Retinal pigment epithelial cell (primary cell): ENCODE measurements around the gene KIAA1217.
A peak's percentile ranks its signal among the peaks of the same experiment; 100 is the strongest.
"Not testable (repeated sequence)": the region's sequence is repeated elsewhere in the genome, so short reads cannot be mapped to it uniquely, and the experiment has no call there.

Source experiments
- DNase-seq: peaks from one replicate; pipeline ENCODE4 v3.0.0-alpha.2; 2010; ENCODE audit warnings: low read depth
- H3K4me3 ChIP-seq: 2 replicates; pipeline ENCODE4 v1.5.1; 2011; ENCODE audit warnings: mild to moderate bottlenecking, low read length, control low read depth, moderate library complexity
- TF ChIP-seq, protein P1 (sequence below): conservative IDR thresholded peaks from 2 replicates; pipeline ENCODE4 v1.5.1; 2011; ENCODE audit warnings: low read depth, low read length, control low read depth, inconsistent platforms

The KIAA1217 gene

DNA sequence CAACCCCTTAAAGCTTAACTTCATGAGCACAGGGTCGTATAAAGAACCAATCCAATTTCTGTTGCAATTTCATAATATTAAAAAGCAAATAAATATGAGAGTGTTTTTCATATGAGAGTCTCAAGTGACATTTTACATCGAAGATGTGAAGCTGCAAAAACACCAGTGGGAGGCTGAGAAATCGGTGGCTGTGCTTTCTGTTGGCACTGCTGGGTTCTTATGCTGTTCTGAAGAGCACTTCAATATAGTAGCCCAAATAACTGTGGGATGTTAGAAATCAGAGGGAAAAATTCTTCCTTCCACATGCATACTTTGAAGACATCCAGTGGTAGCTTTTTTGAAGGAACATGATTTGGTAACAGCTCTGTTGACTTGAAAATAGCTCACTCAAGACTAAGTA is 269.0 kb downstream of the KIAA1217 start:
- no peak for DNase-seq
- TF ChIP-seq, protein P1, sequence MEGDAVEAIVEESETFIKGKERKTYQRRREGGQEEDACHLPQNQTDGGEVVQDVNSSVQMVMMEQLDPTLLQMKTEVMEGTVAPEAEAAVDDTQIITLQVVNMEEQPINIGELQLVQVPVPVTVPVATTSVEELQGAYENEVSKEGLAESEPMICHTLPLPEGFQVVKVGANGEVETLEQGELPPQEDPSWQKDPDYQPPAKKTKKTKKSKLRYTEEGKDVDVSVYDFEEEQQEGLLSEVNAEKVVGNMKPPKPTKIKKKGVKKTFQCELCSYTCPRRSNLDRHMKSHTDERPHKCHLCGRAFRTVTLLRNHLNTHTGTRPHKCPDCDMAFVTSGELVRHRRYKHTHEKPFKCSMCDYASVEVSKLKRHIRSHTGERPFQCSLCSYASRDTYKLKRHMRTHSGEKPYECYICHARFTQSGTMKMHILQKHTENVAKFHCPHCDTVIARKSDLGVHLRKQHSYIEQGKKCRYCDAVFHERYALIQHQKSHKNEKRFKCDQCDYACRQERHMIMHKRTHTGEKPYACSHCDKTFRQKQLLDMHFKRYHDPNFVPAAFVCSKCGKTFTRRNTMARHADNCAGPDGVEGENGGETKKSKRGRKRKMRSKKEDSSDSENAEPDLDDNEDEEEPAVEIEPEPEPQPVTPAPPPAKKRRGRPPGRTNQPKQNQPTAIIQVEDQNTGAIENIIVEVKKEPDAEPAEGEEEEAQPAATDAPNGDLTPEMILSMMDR, result no peak
- no peak overlapping the region for H3K4me3 ChIP-seq

DNA sequence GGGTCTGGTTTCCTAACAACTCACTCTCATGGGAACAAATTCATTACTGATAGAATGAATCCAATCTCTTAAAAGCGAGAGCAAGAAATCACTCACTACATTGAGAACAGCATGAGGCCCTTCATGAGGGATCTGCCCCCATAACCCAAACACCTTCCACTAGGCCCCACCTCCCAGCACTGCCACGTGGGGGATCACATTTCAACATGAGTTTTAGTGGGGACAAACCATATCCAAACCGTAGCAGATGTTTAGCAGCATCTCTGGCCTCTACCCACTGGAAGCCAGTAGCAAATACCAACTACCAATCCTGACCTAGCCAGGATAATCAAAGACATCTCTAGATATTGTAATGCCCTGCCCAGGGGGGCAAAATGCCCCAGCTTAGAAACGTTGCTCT is 270.9 kb downstream of the KIAA1217 start:
- no peak overlapping the region for H3K4me3 ChIP-seq
- DNase-seq, result no peak
- TF ChIP-seq, protein P1, result no peak

DNA sequence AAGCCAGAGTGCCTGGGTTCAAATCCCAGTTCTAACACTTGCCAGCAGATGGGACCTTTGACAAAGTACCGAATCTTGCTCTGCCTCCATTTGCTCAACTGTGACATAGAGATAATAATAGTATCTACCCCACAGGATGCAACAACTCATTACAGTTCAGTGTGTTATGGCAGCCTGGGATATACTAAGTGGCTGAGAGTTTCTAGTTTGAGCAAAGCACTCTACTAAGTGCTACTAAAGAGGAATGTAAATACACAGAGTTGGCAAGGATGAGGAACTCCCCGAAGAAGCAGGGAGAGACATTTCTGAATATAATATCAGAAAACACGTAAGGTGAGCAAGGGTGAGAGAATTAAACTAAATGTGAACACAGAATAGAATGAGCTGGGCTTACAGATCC is 271.5 kb downstream of the KIAA1217 start:
- no peak for DNase-seq

GRCh38 chr10:24481241-24481640 is 272.3 kb downstream of the KIAA1217 start:
- TF ChIP-seq, protein P1, result no peak
- H3K4me3 ChIP-seq, result no peak overlapping the region
- DNase-seq, result no peak

More for the DNA sequence above, 271.5 kb downstream of the KIAA1217 start:
- TF ChIP-seq, protein P1, result no peak
- no peak overlapping the region for H3K4me3 ChIP-seq

- not testable (repeated sequence) for H3K4me3 ChIP-seq, DNase-seq
Observed at GRCh38 chr10:24482713-24483112, 273.8 kb downstream of the KIAA1217 start.

DNA sequence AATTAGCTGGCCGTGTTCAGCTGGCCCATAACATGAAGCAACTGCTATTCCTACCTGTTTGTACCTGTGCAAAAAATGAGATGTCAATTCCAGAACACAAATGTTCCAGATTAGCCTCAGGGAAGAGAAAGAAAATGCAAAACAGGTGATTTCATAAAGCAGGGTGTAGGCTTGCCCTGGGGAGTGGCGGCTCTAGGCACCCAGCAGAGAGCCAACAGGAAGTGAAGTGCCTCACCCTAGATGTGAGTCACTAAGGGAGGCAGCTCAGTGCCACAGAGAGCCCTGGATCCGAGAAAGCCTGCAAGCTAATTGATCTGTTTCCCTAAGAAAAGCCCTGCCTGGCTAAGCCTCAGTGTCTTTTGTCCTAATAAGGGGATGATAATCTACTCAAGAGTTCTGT is 274.8 kb downstream of the KIAA1217 start:
- H3K4me3 ChIP-seq, result no peak overlapping the region
- DNase-seq, result peak; percentile 78
- TF ChIP-seq, protein P1, result no peak

- no peak for DNase-seq
- TF ChIP-seq, protein P1, result no peak
- H3K4me3 ChIP-seq, result no peak overlapping the region
Observed at GRCh38 chr10:24484771-24485170, 275.8 kb downstream of the KIAA1217 start.

DNA sequence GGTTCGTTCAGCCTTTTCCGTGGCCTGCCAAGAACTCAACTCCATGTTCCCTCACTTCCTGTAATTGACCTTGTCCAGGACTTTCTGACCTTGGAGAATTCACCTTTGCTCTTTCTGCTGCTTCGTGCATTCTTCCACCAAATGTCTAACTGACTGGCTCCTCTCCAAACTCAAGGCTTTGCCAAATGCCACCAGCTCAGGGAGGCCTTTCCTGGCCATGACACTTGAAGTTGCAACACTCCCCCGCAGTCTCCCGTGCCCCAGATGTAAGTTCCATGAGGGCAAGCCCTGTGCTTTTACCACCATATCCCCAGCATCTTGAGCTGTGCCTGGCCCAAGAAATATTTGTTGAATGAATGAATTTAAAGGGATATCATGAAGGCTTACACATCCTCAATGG is 276.4 kb downstream of the KIAA1217 start:
- DNase-seq, result no peak
- H3K4me3 ChIP-seq, result no peak overlapping the region
- TF ChIP-seq, protein P1, result no peak
